ENCODE measurements around the gene CCDC92.

DNA sequence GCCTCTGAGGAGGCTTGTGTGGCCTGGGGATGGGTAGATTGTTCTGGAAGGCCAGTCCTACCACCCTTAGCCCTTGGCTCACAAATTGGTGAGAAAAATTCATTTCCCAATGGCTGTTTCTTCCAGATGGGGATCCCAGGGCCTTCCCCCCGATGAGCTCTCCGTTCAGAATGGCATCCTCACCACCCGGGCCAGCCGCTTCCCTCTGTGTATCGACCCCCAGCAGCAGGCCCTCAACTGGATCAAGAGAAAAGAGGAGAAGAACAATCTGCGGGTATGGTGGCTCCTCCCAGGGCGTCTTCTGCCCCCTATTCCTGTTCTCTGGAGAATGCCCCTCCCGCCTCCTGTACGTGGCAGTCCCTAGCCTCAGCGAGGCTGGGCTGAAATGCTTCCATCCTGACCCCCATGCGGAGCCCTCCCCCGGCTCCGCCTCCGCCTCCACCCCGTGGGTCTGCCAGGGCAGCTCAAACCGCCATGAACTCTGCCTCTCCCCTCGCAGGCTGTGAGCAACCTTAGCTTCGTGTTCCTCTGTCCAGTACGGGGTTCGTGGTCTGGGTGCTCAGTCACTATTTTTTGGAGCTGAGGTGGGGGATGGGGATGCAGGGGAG, 57.8 kb downstream of the CCDC92 start:
- TF ChIP-seq CTCF (IDR thresholded peaks at IDR 0.05) (no peak), EZH2 (IDR thresholded peaks at IDR 0.05; ENCODE audit: borderline replicate concordance, insufficient read depth, low read depth, low read length, poor library complexity, severe bottlenecking) (no peak)
